MM.1S (cell line): ENCODE data around the gene PAGE4.

Experiments
- DNase-seq: peaks from one replicate; pipeline ENCODE4 v3.0.0-alpha.2; 2015
- H2AFZ ChIP-seq: fragments of 300-600 bp; sonication (generic); 2 replicates; pipeline ENCODE4 v1.6.0; 2016; ENCODE audit warnings: antibody characterized with exemption, low read length
- H3F3A ChIP-seq: fragments of 300-600 bp; sonication (generic); 2 replicates; pipeline ENCODE4 v1.6.1; 2016; ENCODE audit warnings: mild to moderate bottlenecking, antibody characterized with exemption, low read length, moderate library complexity, mixed read lengths; ENCODE audit not compliant: insufficient read depth
- H3K27ac ChIP-seq: fragments of 300-600 bp; sonication (generic); 2 replicates; pipeline ENCODE4 v1.5.1; 2016; ENCODE audit warnings: mild to moderate bottlenecking, low read length
- H3K27me3 ChIP-seq: fragments of 300-600 bp; sonication (generic); replicated peaks from 2 replicates; pipeline ENCODE4 v1.6.0; 2016; ENCODE audit warnings: low read length; ENCODE audit not compliant: insufficient read depth
- H3K36me3 ChIP-seq: fragments of 300-600 bp; sonication (generic); replicated peaks from 2 replicates; pipeline ENCODE4 v1.6.1; 2016; ENCODE audit warnings: mild to moderate bottlenecking, low read length, mixed read lengths; ENCODE audit not compliant: insufficient read depth
- H3K4me1 ChIP-seq: fragments of 300-600 bp; sonication (generic); 2 replicates; pipeline ENCODE4 v1.6.1; 2016; ENCODE audit warnings: low read length, mixed read lengths
- H3K4me2 ChIP-seq: fragments of 300-600 bp; sonication (generic); 2 replicates; pipeline ENCODE4 v1.6.0; 2016; ENCODE audit warnings: low read depth, low read length
- H3K4me3 ChIP-seq: fragments of 300-600 bp; sonication (generic); 2 replicates; pipeline ENCODE4 v1.5.1; 2016; ENCODE audit warnings: low read length, mixed read lengths
- H3K79me2 ChIP-seq: fragments of 300-600 bp; sonication (generic); 2 replicates; pipeline ENCODE4 v1.6.1; 2016; ENCODE audit warnings: mixed run types, low read length, mixed read lengths
- H3K9ac ChIP-seq: fragments of 300-600 bp; sonication (generic); 2 replicates; pipeline ENCODE4 v1.6.1; 2016; ENCODE audit warnings: low read length, mixed read lengths
- H3K9me2 ChIP-seq: fragments of 300-600 bp; sonication (generic); replicated peaks from 2 replicates; pipeline ENCODE4 v1.6.1; 2016; ENCODE audit warnings: mild to moderate bottlenecking, low read length, mixed read lengths; ENCODE audit not compliant: insufficient read depth
- H3K9me3 ChIP-seq: fragments of 300-600 bp; sonication (generic); replicated peaks from 2 replicates; pipeline ENCODE4 v1.6.1; 2016; ENCODE audit warnings: mild to moderate bottlenecking, low read length, mixed read lengths; ENCODE audit not compliant: insufficient read depth
- H4K20me1 ChIP-seq: fragments of 300-600 bp; sonication (generic); 2 replicates; pipeline ENCODE4 v1.6.1; 2016; ENCODE audit warnings: mild to moderate bottlenecking, low read length, moderate library complexity, mixed read lengths; ENCODE audit not compliant: insufficient read depth
- CTCF ChIP-seq: fragments of 300-600 bp; sonication (generic); IDR thresholded peaks from 2 replicates; pipeline ENCODE4 v1.5.1; 2016; ENCODE audit warnings: antibody characterized with exemption, low read length, mixed read lengths
- EZH2 ChIP-seq: fragments of 300-600 bp; sonication (generic); optimal IDR thresholded peaks from 2 replicates; pipeline ENCODE3; 2017; ENCODE audit warnings: low read depth, mild to moderate bottlenecking, antibody characterized with exemption, low read length, mixed read lengths
- EZH2phosphoT487 ChIP-seq: fragments of 300-600 bp; sonication (generic); IDR thresholded peaks from 2 replicates; pipeline ENCODE4 v1.6.1; 2018; ENCODE audit warnings: antibody characterized with exemption, low read length

The PAGE4 gene

GRCh38 chrX:49793686-49794085, 35.4 kb upstream of the PAGE4 start:
- Histone ChIP-seq H2AFZ (no peak overlapping the region), H3K9me2 (no peaks in the 10 kb centered on the region), H3K36me3 (no peaks in the 10 kb centered on the region), H3K27ac (no peak overlapping the region), H3K4me3 (no peak overlapping the region), H3F3A (no peaks in the 10 kb centered on the region), H3K4me1 (no peaks in the 10 kb centered on the region), H4K20me1 (no peaks in the 10 kb centered on the region), H3K79me2 (no peaks in the 10 kb centered on the region), H3K4me2 (no peak overlapping the region), H3K27me3 (no peaks in the 10 kb centered on the region), H3K9me3 (no peaks in the 10 kb centered on the region), H3K9ac (no peak overlapping the region)
- TF ChIP-seq CTCF (no peak), EZH2 (no peak), EZH2phosphoT487 (no peak)
- no peak for DNase-seq

- Histone ChIP-seq H3K9me3 (no peaks in the 10 kb centered on the region), H3K27me3 (no peaks in the 10 kb centered on the region)
These were observed 29.3 kb upstream of the PAGE4 start for GRCh38 chrX:49799828-49800227.

GRCh38 chrX:49809891-49810632, 19.0 kb upstream of the PAGE4 start:
- H3K9me3 ChIP-seq, result no peaks in the 10 kb centered on the region
- no peak overlapping the region for H3K4me3 ChIP-seq
- no peak overlapping the region for H3K27ac ChIP-seq
- no peaks in the 10 kb centered on the region for H3F3A ChIP-seq
- H3K27me3 ChIP-seq, result no peaks in the 10 kb centered on the region
- no peaks in the 10 kb centered on the region for H3K79me2 ChIP-seq
- no peaks in the 10 kb centered on the region for H3K36me3 ChIP-seq
- no peaks in the 10 kb centered on the region for H3K4me1 ChIP-seq
- H3K4me2 ChIP-seq, result no peak overlapping the region
- no peaks in the 10 kb centered on the region for H4K20me1 ChIP-seq
- H2AFZ ChIP-seq, result no peak overlapping the region
- no peak overlapping the region for H3K9ac ChIP-seq
- no peak for TF ChIP-seq EZH2
- TF ChIP-seq CTCF, result no peak
- no peak for TF ChIP-seq EZH2phosphoT487
- H3K9me2 ChIP-seq, result no peaks in the 10 kb centered on the region
- no peak for DNase-seq

More at GRCh38 chrX:49799828-49800227, 29.3 kb upstream of the PAGE4 start:
- no peak overlapping the region for H3K27ac ChIP-seq
- no peaks in the 10 kb centered on the region for H4K20me1 ChIP-seq
- no peak overlapping the region for H3K4me3 ChIP-seq
- no peaks in the 10 kb centered on the region for H3K79me2 ChIP-seq
- no peaks in the 10 kb centered on the region for H3F3A ChIP-seq
- H3K9ac ChIP-seq, result no peak overlapping the region
- TF ChIP-seq EZH2phosphoT487, result no peak
- TF ChIP-seq EZH2, result no peak
- TF ChIP-seq CTCF, result no peak
- no peaks in the 10 kb centered on the region for H3K9me2 ChIP-seq
- no peaks in the 10 kb centered on the region for H3K36me3 ChIP-seq
- no peak overlapping the region for H2AFZ ChIP-seq
- H3K4me2 ChIP-seq, result no peak overlapping the region
- DNase-seq, result no peak
- no peaks in the 10 kb centered on the region for H3K4me1 ChIP-seq
